KOPT-K1 (cell line): ENCODE results near the gene CFAP161.
"Not testable (repeated sequence)": the region's sequence is repeated elsewhere in the genome, so short reads cannot be mapped to it uniquely, and the experiment has no call there.

ENCODE experiments used
- H3K27ac ChIP-seq: fragments of 200-600 bp; sonication (generic); 2 replicates; pipeline ENCODE4 v1.5.1; 2016; ENCODE audit warnings: antibody characterized with exemption, mild to moderate bottlenecking, low read depth, low read length; ENCODE audit not compliant: poor library complexity, severe bottlenecking
- H3K36me3 ChIP-seq: fragments of 200-600 bp; sonication (generic); 2 replicates; pipeline ENCODE4 v1.5.1; 2017; ENCODE audit warnings: antibody characterized with exemption, mild to moderate bottlenecking, low read length, moderate library complexity; ENCODE audit not compliant: insufficient read depth
- H3K9me3 ChIP-seq: fragments of 200-600 bp; sonication (generic); 2 replicates; pipeline ENCODE4 v1.5.1; 2017; ENCODE audit warnings: antibody characterized with exemption, low read length, mild to moderate bottlenecking; ENCODE audit not compliant: insufficient read depth, poor library complexity, severe bottlenecking

Gene CFAP161

DNA sequence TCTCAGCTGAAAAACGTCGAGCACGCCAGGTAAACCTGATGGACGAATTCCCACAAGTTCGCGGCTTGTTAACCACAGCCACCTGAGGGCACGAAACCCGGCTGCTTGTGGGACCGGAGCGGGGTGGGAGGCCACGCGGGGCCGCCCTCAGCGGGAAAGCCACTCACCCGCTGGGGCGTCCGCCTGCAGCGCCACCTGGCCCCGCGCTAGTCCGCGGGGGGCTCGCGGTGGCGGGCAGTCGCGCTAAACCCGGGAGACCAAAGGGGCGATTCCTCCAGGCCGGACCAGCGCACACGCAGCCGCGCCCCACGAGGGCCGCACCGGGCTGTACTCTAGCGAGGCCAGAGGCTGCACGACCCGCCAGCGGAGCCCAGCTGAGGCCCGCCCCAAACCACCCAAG is 15.7 kb upstream of the CFAP161 start:
- Histone ChIP-seq H3K9me3 (no peaks in the 10 kb centered on the region), H3K27ac (no peak overlapping the region), H3K36me3 (no peaks in the 10 kb centered on the region)

DNA sequence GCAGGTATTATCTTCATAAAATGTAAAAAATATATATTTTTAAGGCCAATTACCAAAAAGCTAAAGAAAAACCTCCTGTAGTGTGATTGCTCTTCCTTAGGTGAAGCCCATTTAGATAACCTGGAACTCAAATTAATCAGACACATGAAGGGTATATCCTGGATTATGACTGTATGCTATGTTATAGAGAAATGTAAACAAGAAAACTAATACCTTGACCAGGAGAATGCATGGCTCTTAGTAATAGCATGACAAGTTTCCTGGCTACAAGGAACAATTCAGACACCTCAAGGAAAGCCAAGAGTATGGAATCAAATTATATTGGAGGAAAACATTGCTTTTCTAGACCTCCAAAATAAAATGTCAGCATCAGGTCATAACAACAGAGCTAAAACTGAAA is 14.0 kb upstream of the CFAP161 start:
- no peaks in the 10 kb centered on the region for H3K9me3 ChIP-seq
- no peaks in the 10 kb centered on the region for H3K36me3 ChIP-seq
- H3K27ac ChIP-seq, result no peak overlapping the region

DNA sequence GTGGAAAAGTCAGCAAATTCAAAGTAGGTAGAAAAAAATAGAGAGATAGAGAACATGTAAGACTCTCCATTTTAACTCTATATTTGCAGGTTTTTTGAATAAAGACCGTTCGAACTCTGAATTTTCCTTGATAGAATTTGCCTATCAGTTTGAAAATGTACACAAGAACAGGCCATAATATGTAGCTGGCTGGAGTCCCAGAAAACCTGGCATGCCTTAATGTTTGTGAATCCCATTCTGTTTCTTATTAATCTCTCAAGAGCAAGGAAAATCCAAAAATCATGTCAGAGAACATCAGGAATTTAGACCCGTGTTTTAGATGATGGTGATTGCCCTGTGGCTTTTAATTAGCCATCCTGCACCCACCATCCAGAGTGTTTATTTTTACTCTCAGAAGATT is 7.2 kb upstream of the CFAP161 start:
- H3K36me3 ChIP-seq, result no peaks in the 10 kb centered on the region
- H3K9me3 ChIP-seq, result no peaks in the 10 kb centered on the region
- H3K27ac ChIP-seq, result no peak overlapping the region

DNA sequence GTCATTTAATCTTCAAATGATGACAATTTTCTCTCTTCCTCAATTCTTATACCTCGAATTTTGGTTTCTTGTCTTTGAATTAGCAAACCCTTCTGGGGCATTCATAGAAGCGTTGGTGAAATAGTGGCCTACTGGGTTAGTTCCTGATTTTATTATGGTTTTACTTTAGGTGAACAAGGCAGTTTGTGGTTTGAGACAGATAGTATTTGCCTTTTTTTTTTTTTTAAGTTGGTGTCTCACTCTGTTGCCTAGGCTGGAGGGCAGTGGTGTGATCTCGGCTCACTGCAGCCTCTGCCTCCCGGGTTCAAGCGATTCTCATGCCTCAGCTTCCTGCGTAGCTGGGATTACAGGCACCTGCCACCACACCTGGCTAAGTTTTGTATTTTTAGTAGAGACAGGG is 7.4 kb downstream of the CFAP161 start:
- H3K9me3 ChIP-seq, H3K27ac ChIP-seq, H3K36me3 ChIP-seq: not testable (repeated sequence)

DNA sequence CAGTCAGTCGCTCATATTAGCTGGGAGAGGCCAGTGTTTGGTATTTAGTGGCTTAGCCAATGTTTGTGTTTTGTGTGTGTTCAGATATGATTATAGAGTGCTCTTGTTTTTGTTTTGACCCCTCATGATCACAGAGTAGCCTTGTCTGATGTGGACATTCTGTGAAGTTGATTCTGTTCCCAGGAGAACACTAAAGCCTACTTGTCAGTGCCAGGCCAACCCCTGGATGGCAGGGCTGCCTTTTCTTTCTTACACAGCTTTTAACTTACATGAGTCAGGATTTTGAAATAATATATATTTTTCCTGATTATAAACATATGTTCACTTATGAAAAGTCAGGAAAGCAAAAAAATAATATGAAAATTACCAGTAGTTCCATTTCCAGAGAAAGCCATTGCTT is 11.9 kb downstream of the CFAP161 start:
- no peaks in the 10 kb centered on the region for H3K9me3 ChIP-seq
- no peak overlapping the region for H3K27ac ChIP-seq
- H3K36me3 ChIP-seq, result no peaks in the 10 kb centered on the region

DNA sequence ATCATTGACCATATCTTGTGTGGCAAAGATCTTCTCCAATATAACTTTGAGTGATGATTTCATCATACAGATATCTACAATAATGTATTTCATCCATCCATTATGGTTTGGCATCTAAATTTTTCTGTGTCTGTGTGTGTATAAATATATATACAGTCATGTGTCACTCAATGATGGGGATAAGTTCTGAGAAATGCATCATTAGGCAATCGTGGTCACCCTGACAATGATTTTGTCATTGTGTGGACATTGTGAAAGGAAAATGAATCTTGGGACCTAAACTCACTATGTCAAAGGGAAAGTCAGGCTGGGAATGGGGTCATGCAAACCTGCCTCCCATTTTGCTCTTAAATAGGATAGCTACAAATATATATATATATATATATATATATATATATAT is 12.4 kb downstream of the CFAP161 start:
- Histone ChIP-seq H3K27ac (no peak overlapping the region), H3K36me3 (no peaks in the 10 kb centered on the region), H3K9me3 (no peaks in the 10 kb centered on the region)

DNA sequence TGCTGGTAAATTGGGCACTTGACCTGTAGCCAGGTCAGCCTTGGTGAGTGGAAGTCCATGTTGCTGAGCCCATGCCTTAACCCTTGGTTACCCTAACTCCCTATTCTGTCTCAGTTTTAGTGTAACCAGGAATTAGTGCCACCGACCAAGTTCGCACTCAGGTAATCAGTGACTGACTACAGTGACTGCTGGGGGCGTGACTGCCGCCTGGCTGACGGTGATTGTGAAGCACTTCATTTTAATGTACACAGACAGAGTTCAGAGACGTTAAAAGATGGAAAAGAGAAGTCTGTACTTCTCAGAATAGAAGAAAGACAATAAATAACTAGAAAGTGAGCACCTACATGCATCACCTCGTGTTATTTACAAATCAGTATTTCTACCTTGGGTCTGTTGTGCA is 17.3 kb downstream of the CFAP161 start:
- H3K9me3 ChIP-seq, result no peaks in the 10 kb centered on the region
- H3K27ac ChIP-seq, result no peak overlapping the region
- H3K36me3 ChIP-seq, result no peaks in the 10 kb centered on the region

DNA sequence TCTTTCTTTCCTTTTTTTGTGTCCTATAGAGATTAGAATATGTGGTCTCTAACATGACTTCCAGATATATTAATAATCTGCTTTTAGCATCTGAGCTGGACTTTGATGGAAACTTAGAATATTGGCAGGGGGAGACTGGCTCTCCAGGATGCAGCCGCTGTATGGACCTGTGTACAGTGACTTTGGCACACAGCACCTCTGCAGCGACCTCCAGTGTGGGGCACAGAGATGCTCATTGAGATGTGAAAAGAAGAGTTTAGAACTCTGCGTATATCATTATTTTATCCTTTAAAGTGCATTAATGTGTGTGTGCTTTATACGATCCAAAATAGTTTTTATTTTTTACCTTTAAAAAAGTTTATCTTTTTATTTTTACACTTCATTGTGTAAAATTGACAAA is 18.3 kb downstream of the CFAP161 start:
- H3K9me3 ChIP-seq, result no peaks in the 10 kb centered on the region

DNA sequence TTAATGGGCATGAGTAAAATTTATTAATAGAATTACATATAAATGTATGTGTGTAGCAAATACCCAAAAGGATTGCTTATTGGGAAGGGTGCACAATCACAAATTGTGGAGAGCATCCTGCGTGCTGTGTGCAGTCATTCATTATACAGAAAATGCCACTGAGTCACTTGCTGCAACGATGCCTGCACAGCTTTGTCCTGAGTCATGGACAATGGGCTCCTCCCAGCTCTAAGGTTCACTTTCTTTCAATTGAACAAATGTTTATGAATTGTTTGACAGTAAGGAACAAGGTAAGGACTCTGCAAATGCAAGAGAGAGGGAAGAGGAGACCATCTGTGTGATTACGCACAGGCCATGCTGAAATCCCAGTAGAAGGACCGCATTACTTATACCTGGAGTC is 18.7 kb downstream of the CFAP161 start:
- H3K9me3 ChIP-seq, result no peaks in the 10 kb centered on the region
- no peak overlapping the region for H3K27ac ChIP-seq

More for the DNA sequence above, 18.3 kb downstream of the CFAP161 start:
- Histone ChIP-seq H3K36me3 (no peaks in the 10 kb centered on the region), H3K27ac (no peak overlapping the region)

DNA sequence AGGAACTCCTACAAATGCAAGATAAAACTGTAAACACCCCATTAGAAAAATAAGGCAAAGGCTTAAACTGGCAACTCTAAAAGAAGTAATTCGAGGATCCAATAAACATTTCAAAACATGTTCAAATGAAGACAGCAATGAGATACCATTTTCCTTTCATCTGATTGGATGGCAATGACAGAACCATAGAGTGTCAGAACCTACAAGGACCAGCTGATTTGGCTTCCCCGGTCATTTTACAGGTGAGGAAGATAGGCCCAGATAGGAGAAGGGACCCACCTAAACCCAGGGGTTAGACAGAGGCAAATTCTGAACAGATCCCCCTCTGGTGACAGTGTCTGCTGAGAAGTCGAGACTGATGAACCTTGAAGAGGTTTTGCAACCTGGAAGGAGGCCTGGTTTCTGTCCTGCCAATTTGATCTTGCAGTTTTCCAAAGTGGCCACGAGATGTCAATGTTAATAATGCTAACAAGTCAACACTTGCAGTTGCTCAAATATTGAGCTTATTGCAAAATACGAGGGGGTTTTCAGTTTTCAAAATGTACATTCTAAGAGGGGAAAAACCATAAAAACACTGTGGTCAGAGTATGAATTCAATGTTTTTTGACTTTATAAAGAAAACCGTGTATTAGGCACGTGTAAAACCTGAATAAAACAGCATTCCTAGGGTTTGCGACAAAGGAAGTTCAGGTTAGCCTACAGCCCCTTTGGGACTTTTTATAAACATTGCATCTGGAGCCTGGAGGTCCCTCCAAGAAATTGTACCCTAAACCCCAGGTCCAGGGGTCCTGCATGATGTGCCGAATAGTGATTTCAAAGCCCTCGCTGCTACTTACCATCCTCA is 21.5 kb downstream of the CFAP161 start:
- H3K27ac ChIP-seq, result no peak overlapping the region
- no peaks in the 10 kb centered on the region for H3K9me3 ChIP-seq
- no peaks in the 10 kb centered on the region for H3K36me3 ChIP-seq

More for the DNA sequence above, 18.7 kb downstream of the CFAP161 start:
- H3K36me3 ChIP-seq, result no peaks in the 10 kb centered on the region

DNA sequence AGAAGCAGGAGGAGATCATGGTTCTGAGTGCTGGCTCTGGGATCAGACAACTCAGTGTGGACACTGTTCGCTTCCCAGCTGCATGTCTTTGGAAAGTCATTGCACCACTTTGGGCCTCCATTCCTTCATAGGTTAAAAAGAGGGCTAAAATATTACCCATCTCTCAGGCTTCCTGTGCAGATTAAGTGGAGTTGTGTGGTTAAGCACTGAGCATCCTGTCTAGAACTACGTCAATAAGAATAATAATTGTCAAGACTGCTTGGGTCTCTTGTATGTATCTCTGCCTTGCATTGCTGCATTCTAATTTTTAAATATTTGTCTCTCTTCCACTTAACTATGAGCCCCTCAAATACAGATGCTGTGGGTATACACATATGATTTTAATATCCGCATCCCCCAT is 22.3 kb downstream of the CFAP161 start:
- Histone ChIP-seq H3K27ac (no peak overlapping the region), H3K36me3 (no peaks in the 10 kb centered on the region)

DNA sequence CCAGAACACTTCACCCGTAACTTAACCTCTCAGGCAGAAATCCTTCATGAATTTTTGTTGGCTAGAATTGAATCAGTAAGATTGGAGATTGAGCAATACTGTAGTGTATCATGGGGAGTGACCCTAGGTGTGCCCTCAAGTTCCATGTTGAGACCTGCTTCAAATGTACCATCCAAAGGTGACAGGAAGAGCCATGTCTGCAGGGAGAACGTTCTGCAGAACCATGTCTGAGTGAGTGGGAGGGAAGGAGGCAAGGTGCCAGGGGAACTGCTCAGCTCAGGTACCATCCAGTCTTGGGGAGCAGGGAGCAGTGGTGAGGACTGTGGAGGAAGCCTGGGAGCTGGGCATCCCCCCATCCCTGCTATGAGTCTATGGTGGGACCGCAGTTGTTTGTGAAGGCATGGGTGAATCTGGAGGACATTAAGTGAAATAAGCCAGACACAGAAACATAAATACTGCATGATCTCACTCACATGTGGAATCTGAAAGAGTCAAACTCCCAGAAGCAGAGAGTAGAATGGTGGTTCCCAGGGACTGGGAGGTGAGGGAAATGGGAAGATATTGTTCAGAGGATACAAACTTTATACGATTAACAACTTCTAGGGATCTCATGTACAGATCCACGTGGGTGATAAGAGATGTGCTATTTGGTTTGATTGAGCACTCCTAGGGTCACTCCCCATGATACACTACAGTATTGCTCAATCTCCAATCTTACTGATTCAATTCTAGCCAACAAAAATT is 23.3 kb downstream of the CFAP161 start:
- Histone ChIP-seq H3K27ac (no peak overlapping the region), H3K9me3 (no peaks in the 10 kb centered on the region), H3K36me3 (no peaks in the 10 kb centered on the region)

More for the DNA sequence above, 22.3 kb downstream of the CFAP161 start:
- no peaks in the 10 kb centered on the region for H3K9me3 ChIP-seq

DNA sequence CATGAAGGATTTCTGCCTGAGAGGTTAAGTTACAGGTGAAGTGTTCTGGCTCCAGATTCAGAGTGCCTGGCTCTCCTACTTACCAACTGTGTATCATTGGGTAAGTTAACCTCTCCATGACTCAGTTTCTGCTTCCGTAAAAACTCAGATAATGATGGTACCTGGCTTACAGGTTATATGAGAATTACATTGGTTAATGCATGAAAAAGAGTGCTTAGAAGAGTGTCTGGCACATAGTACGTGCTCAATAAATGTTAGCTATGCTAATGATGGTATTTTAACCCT is 23.8 kb downstream of the CFAP161 start:
- H3K9me3 ChIP-seq, result no peaks in the 10 kb centered on the region
- no peaks in the 10 kb centered on the region for H3K36me3 ChIP-seq
- H3K27ac ChIP-seq, result no peak overlapping the region

DNA sequence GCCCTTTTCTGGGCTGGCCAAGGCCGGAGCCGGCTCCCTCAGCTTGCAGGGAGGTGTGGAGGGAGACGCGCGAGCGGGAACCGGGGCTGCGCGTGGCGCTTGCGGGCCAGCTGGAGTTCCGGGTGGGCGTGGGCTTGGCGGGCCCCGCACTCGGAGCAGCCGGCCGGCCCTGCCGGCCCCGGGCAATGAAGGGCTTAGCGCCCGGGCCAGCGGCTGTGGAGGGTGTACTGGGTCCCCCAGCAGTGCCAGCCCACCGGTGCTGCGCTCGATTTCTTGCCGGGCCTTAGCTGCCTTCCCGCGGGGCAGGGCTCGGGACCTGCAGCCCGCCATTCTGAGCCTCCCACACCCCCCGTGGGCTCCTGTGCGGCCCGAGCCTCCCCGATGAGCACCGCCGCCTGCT is 24.5 kb downstream of the CFAP161 start:
- not testable (repeated sequence) for H3K9me3 ChIP-seq, H3K36me3 ChIP-seq, H3K27ac ChIP-seq

DNA sequence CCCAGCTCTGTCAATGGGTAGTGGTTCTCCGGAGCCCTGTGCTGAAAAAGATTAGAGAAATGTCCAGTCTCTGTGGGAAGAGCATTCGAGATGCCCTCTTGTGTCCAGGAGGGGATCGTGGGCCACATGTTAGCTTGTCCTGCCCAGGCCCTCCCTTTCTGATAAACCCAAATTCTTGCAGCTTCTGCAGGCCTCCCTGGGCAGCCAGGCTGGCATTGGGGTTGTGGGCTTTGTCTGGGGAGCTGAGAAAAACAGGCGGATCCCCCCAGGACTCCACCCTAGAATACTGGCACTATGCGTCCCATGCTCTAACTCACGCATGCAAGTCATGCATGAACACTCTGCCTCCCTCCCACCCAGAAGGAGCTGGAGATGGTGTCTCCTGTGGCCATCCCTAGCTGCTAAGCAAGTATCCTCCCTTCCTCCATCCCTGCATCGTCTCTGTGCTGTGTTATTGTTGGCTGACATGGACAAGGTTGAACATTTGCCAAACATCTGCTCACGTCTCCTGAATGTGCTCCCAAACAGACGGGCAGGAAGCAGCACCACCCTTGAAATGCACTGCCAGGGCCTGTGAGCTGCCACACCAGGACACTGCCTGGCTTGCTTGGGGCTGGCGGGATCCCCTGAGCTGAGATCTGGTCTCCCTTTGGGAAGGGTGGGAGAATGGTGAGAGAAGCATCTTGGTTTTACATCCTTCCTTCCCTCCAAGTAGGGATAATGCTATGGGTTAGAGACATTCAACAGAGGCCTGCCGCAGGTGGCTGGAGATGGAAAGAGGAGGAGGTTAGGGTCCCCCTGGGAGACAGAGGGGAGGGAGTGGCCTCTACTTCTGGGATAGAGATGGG is 26.5 kb downstream of the CFAP161 start:
- H3K9me3 ChIP-seq, result no peaks in the 10 kb centered on the region
- H3K27ac ChIP-seq, result no peak overlapping the region
- H3K36me3 ChIP-seq, result no peaks in the 10 kb centered on the region
